Smooth muscle cell (in vitro differentiated cells): Measurements from ENCODE around the gene GNPTAB. TPM values are rescaled to one million over a fixed set of nuclear protein-coding genes. Genes with fewer than 3 reads are reported as not detected.

Source experiments
- DNase-seq: peaks from one replicate; lab custom pipeline; 2025; ENCODE audit not compliant: unreplicated experiment; lab: John Stamatoyannopoulos, UW
- H2AFZ ChIP-seq: fragments of 200-600 bp; sonication (generic); 2 replicates; pipeline ENCODE4 v1.6.0; 2016; ENCODE audit warnings: antibody characterized with exemption, low read depth, mild to moderate bottlenecking
- H3F3A ChIP-seq: fragments of 200-600 bp; sonication (generic); 2 replicates; pipeline ENCODE4 v1.6.0; 2017; ENCODE audit warnings: antibody characterized with exemption, low read depth
- H3K27ac ChIP-seq: fragments of 200-600 bp; sonication (generic); 2 replicates; pipeline ENCODE4 v1.5.1; 2016; ENCODE audit warnings: low read depth, mild to moderate bottlenecking
- H3K27me3 ChIP-seq: fragments of 200-600 bp; sonication (generic); 2 replicates; pipeline ENCODE4 v1.6.1; 2016; ENCODE audit warnings: low read depth, mild to moderate bottlenecking
- H3K36me3 ChIP-seq: fragments of 200-600 bp; sonication (generic); 2 replicates; pipeline ENCODE4 v1.5.1; 2016; ENCODE audit warnings: low read depth
- H3K4me1 ChIP-seq: fragments of 200-600 bp; sonication (generic); 2 replicates; pipeline ENCODE4 v1.5.1; 2016; ENCODE audit warnings: low read depth
- H3K4me2 ChIP-seq: fragments of 200-600 bp; sonication (generic); 2 replicates; pipeline ENCODE4 v1.6.0; 2016; ENCODE audit warnings: mild to moderate bottlenecking
- H3K4me3 ChIP-seq: fragments of 200-600 bp; sonication (generic); 2 replicates; pipeline ENCODE4 v1.5.1; 2016; ENCODE audit warnings: mild to moderate bottlenecking
- H3K79me2 ChIP-seq: fragments of 200-600 bp; sonication (generic); 2 replicates; pipeline ENCODE4 v1.6.0; 2016; ENCODE audit warnings: low read depth, mild to moderate bottlenecking
- H3K9ac ChIP-seq: fragments of 200-600 bp; sonication (generic); 2 replicates; pipeline ENCODE4 v1.6.0; 2016; ENCODE audit warnings: low read depth
- H3K9me3 ChIP-seq: fragments of 200-600 bp; sonication (generic); replicated peaks from 2 replicates; pipeline ENCODE4 v1.5.1; 2016; ENCODE audit warnings: low read depth
- H4K20me1 ChIP-seq: fragments of 200-600 bp; sonication (generic); 2 replicates; pipeline ENCODE4 v1.6.0; 2016; ENCODE audit warnings: low read depth
- CTCF ChIP-seq: fragments of 200-600 bp; sonication (generic); IDR thresholded peaks from 2 replicates; pipeline ENCODE4 v1.5.1; 2017; ENCODE audit warnings: borderline replicate concordance, mild to moderate bottlenecking, antibody characterized with exemption; ENCODE audit not compliant: insufficient read depth, poor library complexity, severe bottlenecking
- WGBS: methylation state at CpG from one replicate; pipeline ENCODE4 v1.1.7; 2016; ENCODE audit warnings: low lambda C conversion rate; 5-methylcytosine and 5-hydroxymethylcytosine counted together
- polyA plus RNA-seq: library from polyadenylated mRNA; unstranded; fragments of >200 nt; fragmentation: Nextera tagmentation; extraction: Ambion mirVana; gene quantifications from 2 replicates; pipeline ENCODE4 v1.2.1, GENCODE V29; 2016
- total RNA-seq: library from RNA; depleted of rRNA; stranded (reverse); fragments of >200 nt; gene quantifications from 2 replicates; pipeline ENCODE4 v1.2.3, GENCODE V29; 2014

Gene GNPTAB
- total and polyA plus RNA-seq, 2 experiments from 2014 or later = 17.9 to 23.6 TPM

GRCh38 chr12:101697930-101698799 lies 132.6 kb downstream of the GNPTAB start:
- Histone ChIP-seq H3K4me1 (no peaks in the 10 kb centered on the region), H4K20me1 (peaks cover 30% of the 10 kb centered on the region), H2AFZ (peak overlapping the region; percentile 97), H3K27ac (no peak overlapping the region), H3K4me3 (peak overlapping the region; percentile 96), H3K4me2 (peak overlapping the region; percentile 99), H3K9ac (peak overlapping the region; percentile 36), H3K79me2 (peaks cover 8% of the 10 kb centered on the region), H3F3A (no peaks in the 10 kb centered on the region), H3K36me3 (no peaks in the 10 kb centered on the region), H3K27me3 (no peaks in the 10 kb centered on the region), H3K9me3 (no peaks in the 10 kb centered on the region)
- DNase-seq = peak; percentile 44
- no peak for TF ChIP-seq CTCF
- 3% methylated on average over 51 of the region's 67 CpGs for WGBS

- H4K20me1 ChIP-seq = peaks cover 29% of the 10 kb centered on the region
- peak; percentile 44 for DNase-seq
- no peak for TF ChIP-seq CTCF
- H3K9ac ChIP-seq = peak within 1 kb of the TSS; percentile 36
- WGBS = under 1% methylated on average over 53 of the region's 80 CpGs
- no peak within 1 kb of the TSS for H3K27ac ChIP-seq
- no peaks in the 10 kb centered on the region for H3K36me3 ChIP-seq
- H3K4me1 ChIP-seq = no peaks in the 10 kb centered on the region
- peaks cover 8% of the 10 kb centered on the region for H3K79me2 ChIP-seq
- H3K4me2 ChIP-seq = peak within 1 kb of the TSS; percentile 99
- peak within 1 kb of the TSS; percentile 96 for H3K4me3 ChIP-seq
- no peaks in the 10 kb centered on the region for H3K27me3 ChIP-seq
- peak within 1 kb of the TSS; percentile 97 for H2AFZ ChIP-seq
- no peaks in the 10 kb centered on the region for H3K9me3 ChIP-seq
- H3F3A ChIP-seq = no peaks in the 10 kb centered on the region
Measured at GRCh38 chr12:101697197-101697929, 133.4 kb downstream of the GNPTAB start, which contains the start of gene CHPT1. CHPT1 (plus strand) TSS chr12:101697640; CDS start chr12:101697862, 222 bp downstream.

GRCh38 chr12:101696251-101697196 lies 134.2 kb downstream of the GNPTAB start:
- H3K27me3 ChIP-seq = no peaks in the 10 kb centered on the region
- WGBS = 52% methylated on average over 18 of the region's 18 CpGs
- peak overlapping the region; percentile 99 for H3K4me2 ChIP-seq
- H3K79me2 ChIP-seq = peaks cover 8% of the 10 kb centered on the region
- H3K9ac ChIP-seq = peak overlapping the region; percentile 12
- peaks cover 21% of the 10 kb centered on the region for H4K20me1 ChIP-seq
- H2AFZ ChIP-seq = peak overlapping the region; percentile 96
- no peak for DNase-seq
- H3K9me3 ChIP-seq = no peaks in the 10 kb centered on the region
- TF ChIP-seq CTCF = no peak
- H3F3A ChIP-seq = no peaks in the 10 kb centered on the region
- peak overlapping the region; percentile 96 for H3K4me3 ChIP-seq
- no peak overlapping the region for H3K27ac ChIP-seq
- H3K4me1 ChIP-seq = no peaks in the 10 kb centered on the region
- no peaks in the 10 kb centered on the region for H3K36me3 ChIP-seq
